ENCODE measurements around the gene KLLN. TPM values are rescaled to one million over a fixed set of nuclear protein-coding genes. Genes with fewer than 3 reads are reported as not detected.
"Not testable (repeated sequence)": the region's sequence is repeated elsewhere in the genome, so short reads cannot be mapped to it uniquely, and the experiment has no call there.

Gene KLLN
- total RNA-seq, 1 donor from 2014 or later = 2.2 TPM

DNA sequence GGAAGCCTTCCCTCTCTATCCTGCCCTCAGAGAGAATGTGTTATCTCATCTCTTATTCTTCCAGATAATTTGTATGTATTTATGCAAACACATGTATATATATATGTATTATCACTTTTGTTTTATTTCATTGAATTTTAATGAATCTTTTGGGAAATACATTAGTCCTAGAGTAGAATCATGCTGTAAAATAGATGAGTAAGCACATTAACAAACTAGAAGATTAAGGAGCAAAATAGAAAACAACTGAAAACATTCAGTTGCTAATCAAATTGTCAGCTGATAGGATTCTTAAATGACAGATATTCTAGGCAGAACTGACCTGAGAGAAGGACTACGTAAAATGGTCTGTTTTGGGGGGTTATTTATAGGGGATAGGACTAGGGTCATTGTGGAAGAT lies 11.2 kb downstream of the KLLN start:
- TF ChIP-seq, protein P1, sequence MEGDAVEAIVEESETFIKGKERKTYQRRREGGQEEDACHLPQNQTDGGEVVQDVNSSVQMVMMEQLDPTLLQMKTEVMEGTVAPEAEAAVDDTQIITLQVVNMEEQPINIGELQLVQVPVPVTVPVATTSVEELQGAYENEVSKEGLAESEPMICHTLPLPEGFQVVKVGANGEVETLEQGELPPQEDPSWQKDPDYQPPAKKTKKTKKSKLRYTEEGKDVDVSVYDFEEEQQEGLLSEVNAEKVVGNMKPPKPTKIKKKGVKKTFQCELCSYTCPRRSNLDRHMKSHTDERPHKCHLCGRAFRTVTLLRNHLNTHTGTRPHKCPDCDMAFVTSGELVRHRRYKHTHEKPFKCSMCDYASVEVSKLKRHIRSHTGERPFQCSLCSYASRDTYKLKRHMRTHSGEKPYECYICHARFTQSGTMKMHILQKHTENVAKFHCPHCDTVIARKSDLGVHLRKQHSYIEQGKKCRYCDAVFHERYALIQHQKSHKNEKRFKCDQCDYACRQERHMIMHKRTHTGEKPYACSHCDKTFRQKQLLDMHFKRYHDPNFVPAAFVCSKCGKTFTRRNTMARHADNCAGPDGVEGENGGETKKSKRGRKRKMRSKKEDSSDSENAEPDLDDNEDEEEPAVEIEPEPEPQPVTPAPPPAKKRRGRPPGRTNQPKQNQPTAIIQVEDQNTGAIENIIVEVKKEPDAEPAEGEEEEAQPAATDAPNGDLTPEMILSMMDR (conservative IDR thresholded peaks at IDR 0.05) = no peak
- no peak overlapping the region for H3K27ac Mint-ChIP-seq
- no peak overlapping the region for H3K4me3 Mint-ChIP-seq
- H3K4me1 Mint-ChIP-seq (ENCODE audit: unreplicated experiment) = peaks cover 13% of the 10 kb centered on the region
- no peaks in the 10 kb centered on the region for H3K36me3 Mint-ChIP-seq
- no peaks in the 10 kb centered on the region for H3K27me3 Mint-ChIP-seq
- no peak for DNase-seq (ENCODE audit: extremely low spot score, unreplicated experiment)
- H3K9me3 Mint-ChIP-seq = no peaks in the 10 kb centered on the region

DNA sequence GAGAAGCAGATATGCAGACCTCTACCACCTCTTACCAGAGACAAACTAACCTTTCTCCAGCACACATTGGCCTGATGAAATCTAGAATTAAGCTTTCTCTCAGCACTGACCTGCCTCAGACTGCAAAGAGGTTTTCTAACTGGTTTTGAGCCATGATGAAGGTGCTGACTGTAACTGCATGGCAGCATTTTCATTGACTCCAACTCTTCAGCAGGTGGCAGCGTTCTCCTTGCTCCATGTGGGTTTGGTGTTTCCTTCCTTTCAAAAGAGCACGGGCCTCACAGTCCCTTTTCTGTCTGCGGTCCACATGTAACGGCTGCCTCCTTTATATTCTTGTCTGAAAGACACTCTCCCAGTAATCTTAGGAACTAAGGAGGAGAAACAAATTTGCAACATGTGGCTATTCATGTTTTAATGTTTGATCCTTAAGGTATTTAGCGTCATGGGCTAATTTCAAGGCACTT lies 12.6 kb downstream of the KLLN start:
- DNase-seq (ENCODE audit: extremely low spot score, unreplicated experiment) = no peak

DNA sequence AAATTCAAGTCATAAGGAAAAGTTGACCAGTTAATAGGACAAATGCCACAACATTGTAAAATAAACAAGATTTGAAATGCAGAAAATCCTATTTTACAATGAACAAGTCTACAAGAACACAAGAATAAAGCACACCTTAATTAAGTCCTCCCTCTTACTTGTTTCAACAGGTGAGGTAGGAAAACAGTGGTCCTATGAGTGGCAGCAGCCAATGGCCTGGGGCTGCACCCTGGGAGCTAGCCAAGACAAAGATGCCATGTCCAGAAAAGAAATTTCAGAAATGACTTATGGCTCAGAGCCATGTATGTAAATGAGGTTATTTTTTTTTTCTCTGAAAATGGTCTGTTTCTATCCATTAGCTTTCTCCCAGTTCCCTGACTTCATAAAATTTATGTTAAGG lies 14.3 kb downstream of the KLLN start:
- TF ChIP-seq, protein P1 (conservative IDR thresholded peaks at IDR 0.05) = no peak
- DNase-seq (ENCODE audit: extremely low spot score, unreplicated experiment) = no peak
- H3K36me3 Mint-ChIP-seq = no peaks in the 10 kb centered on the region
- H3K9me3 Mint-ChIP-seq = no peaks in the 10 kb centered on the region
- no peaks in the 10 kb centered on the region for H3K27me3 Mint-ChIP-seq
- H3K27ac Mint-ChIP-seq = no peak overlapping the region
- peaks cover 13% of the 10 kb centered on the region for H3K4me1 Mint-ChIP-seq (ENCODE audit: unreplicated experiment)
- no peak overlapping the region for H3K4me3 Mint-ChIP-seq

More for the DNA sequence above, 12.6 kb downstream of the KLLN start:
- H3K4me1 Mint-ChIP-seq (ENCODE audit: unreplicated experiment) = peaks cover 13% of the 10 kb centered on the region
- no peak overlapping the region for H3K4me3 Mint-ChIP-seq
- H3K27me3 Mint-ChIP-seq = no peaks in the 10 kb centered on the region
- TF ChIP-seq, protein P1 (conservative IDR thresholded peaks at IDR 0.05) = peak; percentile 70
- no peaks in the 10 kb centered on the region for H3K9me3 Mint-ChIP-seq
- H3K27ac Mint-ChIP-seq = no peak overlapping the region
- H3K36me3 Mint-ChIP-seq = no peaks in the 10 kb centered on the region

DNA sequence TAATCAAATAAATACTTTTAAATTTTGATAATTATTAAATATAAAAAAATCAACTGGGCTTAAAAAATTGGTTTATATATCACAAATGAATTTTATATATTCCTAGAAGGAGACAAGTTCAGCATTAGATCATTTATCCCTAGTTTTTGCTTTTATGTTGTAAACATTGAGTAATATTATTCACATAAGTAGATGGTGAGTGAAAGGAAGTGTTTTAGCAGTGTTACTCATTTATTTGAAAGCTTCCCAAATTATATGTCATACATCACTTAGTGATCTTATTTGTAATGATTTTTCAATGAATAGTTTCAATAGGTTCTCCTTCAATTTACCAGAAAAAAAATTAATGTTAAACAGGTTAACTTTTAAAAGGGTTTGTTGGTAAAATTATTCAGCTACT lies 15.8 kb downstream of the KLLN start:
- DNase-seq (ENCODE audit: extremely low spot score, unreplicated experiment) = no peak

DNA sequence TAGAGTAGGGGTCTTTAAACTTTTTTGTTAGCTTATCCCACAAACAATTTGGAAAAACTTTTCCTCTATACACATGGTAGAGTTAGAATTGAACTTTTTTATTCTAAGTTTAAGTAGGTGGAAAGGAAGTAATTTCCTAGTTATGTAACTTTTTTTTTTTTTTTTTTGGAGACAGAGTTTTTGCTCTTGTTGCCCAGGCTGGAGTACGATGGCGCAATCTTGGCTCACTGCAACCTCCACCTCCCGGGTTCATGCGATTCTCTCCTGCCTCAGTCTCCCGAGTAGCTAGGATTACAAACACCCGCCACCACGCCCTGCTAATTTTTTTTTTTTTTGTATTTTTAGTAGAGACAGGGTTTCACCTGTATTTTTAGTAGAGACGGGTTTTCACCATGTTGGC lies 16.6 kb downstream of the KLLN start:
- peaks cover 23% of the 10 kb centered on the region for H3K4me1 Mint-ChIP-seq (ENCODE audit: unreplicated experiment)
- H3K36me3 Mint-ChIP-seq; H3K27me3 Mint-ChIP-seq; H3K9me3 Mint-ChIP-seq; DNase-seq (ENCODE audit: extremely low spot score, unreplicated experiment); H3K4me3 Mint-ChIP-seq; H3K27ac Mint-ChIP-seq: not testable (repeated sequence)

More for the DNA sequence above, 15.8 kb downstream of the KLLN start:
- Mint-ChIP-seq H3K4me1 (ENCODE audit: unreplicated experiment) (peaks cover 19% of the 10 kb centered on the region), H3K36me3 (no peaks in the 10 kb centered on the region), H3K9me3 (peaks cover 5% of the 10 kb centered on the region), H3K27me3 (no peaks in the 10 kb centered on the region), H3K27ac (no peak overlapping the region), H3K4me3 (no peak overlapping the region)
- TF ChIP-seq, protein P1 (conservative IDR thresholded peaks at IDR 0.05) = no peak

DNA sequence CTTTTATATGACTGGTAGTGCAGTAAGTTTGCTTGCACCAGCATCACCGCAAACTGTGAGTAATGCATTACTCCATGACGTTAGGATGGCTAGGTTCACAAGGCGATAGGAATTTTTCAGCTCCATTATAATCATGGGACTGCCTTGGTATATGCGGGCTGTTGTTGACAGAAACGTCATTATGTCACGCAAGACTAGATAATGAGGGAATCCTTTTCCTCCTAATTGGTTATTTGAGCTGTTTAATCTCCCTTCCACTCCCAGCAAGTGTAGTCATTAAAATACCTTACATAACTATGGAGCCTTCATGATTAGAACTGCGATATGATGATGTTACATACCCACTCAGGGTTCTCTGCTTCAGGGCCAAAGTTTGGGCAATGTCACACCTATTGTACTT lies 17.3 kb downstream of the KLLN start:
- Mint-ChIP-seq H3K27ac (peak overlapping the region; percentile 39), H3K9me3 (peaks cover 5% of the 10 kb centered on the region), H3K4me1 (ENCODE audit: unreplicated experiment) (peaks cover 19% of the 10 kb centered on the region), H3K27me3 (no peaks in the 10 kb centered on the region), H3K36me3 (no peaks in the 10 kb centered on the region), H3K4me3 (no peak overlapping the region)
- TF ChIP-seq, protein P1 (conservative IDR thresholded peaks at IDR 0.05) = no peak
- DNase-seq (ENCODE audit: extremely low spot score, unreplicated experiment) = no peak
